Fibroblast of the aortic adventitia (primary cell): ENCODE results near the gene DBF4B. TPM values are rescaled to one million over a fixed set of nuclear protein-coding genes. Genes with fewer than 3 reads are reported as not detected.

Experiments used
- DNase-seq: peaks from one replicate; pipeline ENCODE4 v3.0.0-alpha.2; 2010; ENCODE audit warnings: low read depth
- H3K4me3 ChIP-seq: 2 replicates; pipeline ENCODE4 v1.5.1; 2011; ENCODE audit warnings: low read depth, mild to moderate bottlenecking, control low read depth, low read length, moderate library complexity
- CTCF ChIP-seq: IDR thresholded peaks from 2 replicates; pipeline ENCODE4 v1.5.1; 2011; ENCODE audit warnings: mild to moderate bottlenecking, low read length, control low read depth, inconsistent platforms; ENCODE audit not compliant: insufficient read depth
- total RNA-seq: library from RNA; depleted of rRNA; stranded (reverse); fragments of >200 nt; gene quantifications from 2 replicates; pipeline ENCODE4 v1.2.3, GENCODE V29; 2012; ENCODE audit warnings: low replicate concordance

Gene DBF4B
- total RNA-seq, 1 donor: 4.9 TPM

- H3K4me3 ChIP-seq: no peak overlapping the region
- no peak for DNase-seq
- TF ChIP-seq CTCF: no peak
Observed at GRCh38 chr17:44785921-44786320, 77.5 kb downstream of the DBF4B start.

GRCh38 chr17:44786551-44787081, 78.2 kb downstream of the DBF4B start:
- DNase-seq: no peak
- TF ChIP-seq CTCF: no peak
- no peak overlapping the region for H3K4me3 ChIP-seq

GRCh38 chr17:44787271-44787940, 78.9 kb downstream of the DBF4B start:
- no peak for TF ChIP-seq CTCF
- no peak for DNase-seq
- no peak overlapping the region for H3K4me3 ChIP-seq

GRCh38 chr17:44788139-44788538, 79.7 kb downstream of the DBF4B start:
- H3K4me3 ChIP-seq: no peak overlapping the region
- no peak for TF ChIP-seq CTCF
- no peak for DNase-seq

GRCh38 chr17:44792276-44792675, 83.8 kb downstream of the DBF4B start:
- no peak overlapping the region for H3K4me3 ChIP-seq
- no peak for TF ChIP-seq CTCF
- DNase-seq: peak; percentile 31

- H3K4me3 ChIP-seq: no peak overlapping the region
- TF ChIP-seq CTCF: no peak
- DNase-seq: no peak
Observed at GRCh38 chr17:44793885-44794842, 85.7 kb downstream of the DBF4B start.
